ENCODE measurements around the gene SPATA24. TPM values are rescaled to one million over a fixed set of nuclear protein-coding genes. Genes with fewer than 3 reads are reported as not detected.

The SPATA24 gene
- total and polyA plus RNA-seq, 2 experiments from 2014 or later = 16.0 to 20.6 TPM

DNA sequence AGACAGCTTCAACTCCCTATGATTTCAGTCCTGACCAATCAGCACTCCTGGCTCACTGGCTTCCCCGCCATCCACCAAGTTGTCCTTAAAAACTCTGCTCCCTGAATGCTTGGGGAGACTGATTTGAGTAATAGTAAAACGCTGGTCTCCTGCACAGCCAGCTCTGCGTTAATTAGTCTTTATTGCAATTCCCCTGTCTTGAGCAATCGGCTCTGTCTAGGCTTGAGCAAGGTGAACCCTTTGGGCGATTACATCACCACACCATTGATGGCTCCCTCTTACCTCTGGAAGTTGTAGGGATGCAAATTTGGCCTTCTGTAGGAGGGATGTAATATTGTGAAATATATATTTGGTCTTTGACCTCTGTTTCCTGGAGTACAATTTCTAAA is 17.8 kb downstream of the SPATA24 start:
- no peak overlapping the region for H2AFZ ChIP-seq
- H3K27ac ChIP-seq (ENCODE audit: low read depth) = no peak overlapping the region
- ATAC-seq = no peak
- peaks cover 27% of the 10 kb centered on the region for H3K4me1 Mint-ChIP-seq
- no peak for DNase-seq (ENCODE audit: low spot score)
- H3K27me3 Mint-ChIP-seq (ENCODE audit: insufficient read depth, low read depth, poor library complexity) = peaks cover 16% of the 10 kb centered on the region
- H4K20me1 ChIP-seq (replicated peaks; ENCODE audit: insufficient read depth) = no peaks in the 10 kb centered on the region
- H3K9me3 Mint-ChIP-seq = no peaks in the 10 kb centered on the region
- H3K4me3 Mint-ChIP-seq = no peak overlapping the region
- H3K4me1 ChIP-seq (ENCODE audit: insufficient read depth) = peaks cover 12% of the 10 kb centered on the region
- no peaks in the 10 kb centered on the region for H3K9me2 ChIP-seq (ENCODE audit: insufficient read depth)
- H3F3A ChIP-seq (replicated peaks; ENCODE audit: low read depth) = no peaks in the 10 kb centered on the region
- no peak overlapping the region for H3K4me3 ChIP-seq
- H3K27ac Mint-ChIP-seq = no peak overlapping the region
- no peak overlapping the region for H3K4me2 ChIP-seq
- H3K27me3 ChIP-seq (ENCODE audit: insufficient read depth) = no peaks in the 10 kb centered on the region
- no peaks in the 10 kb centered on the region; the same call in 2 of the 3 replicates for H3K36me3 Mint-ChIP-seq (ENCODE audit: low read depth)
- H3K79me2 ChIP-seq (replicated peaks; ENCODE audit: insufficient read depth) = no peaks in the 10 kb centered on the region
- no peaks in the 10 kb centered on the region for H3K36me3 ChIP-seq (ENCODE audit: insufficient read depth)
- TF ChIP-seq EZH2 (IDR thresholded peaks at IDR 0.05; ENCODE audit: low read depth, unreplicated experiment) (no peak), ZNF462 (CRISPR knock-in tag; IDR thresholded peaks at IDR 0.05) (no peak), ZNF114 (CRISPR knock-in tag; IDR thresholded peaks at IDR 0.05) (no peak), CTCF (conservative IDR thresholded peaks at IDR 0.05; ENCODE audit: low read depth in 2 of 2) (no peak), NANOG (IDR thresholded peaks at IDR 0.05; ENCODE audit: borderline replicate concordance) (no peak), JUNB (IDR thresholded peaks at IDR 0.05; ENCODE audit: unreplicated experiment) (no peak), EZH2phosphoT487 (IDR thresholded peaks at IDR 0.05; ENCODE audit: unreplicated experiment) (no peak)
- TF ChIP-seq, protein P1, sequence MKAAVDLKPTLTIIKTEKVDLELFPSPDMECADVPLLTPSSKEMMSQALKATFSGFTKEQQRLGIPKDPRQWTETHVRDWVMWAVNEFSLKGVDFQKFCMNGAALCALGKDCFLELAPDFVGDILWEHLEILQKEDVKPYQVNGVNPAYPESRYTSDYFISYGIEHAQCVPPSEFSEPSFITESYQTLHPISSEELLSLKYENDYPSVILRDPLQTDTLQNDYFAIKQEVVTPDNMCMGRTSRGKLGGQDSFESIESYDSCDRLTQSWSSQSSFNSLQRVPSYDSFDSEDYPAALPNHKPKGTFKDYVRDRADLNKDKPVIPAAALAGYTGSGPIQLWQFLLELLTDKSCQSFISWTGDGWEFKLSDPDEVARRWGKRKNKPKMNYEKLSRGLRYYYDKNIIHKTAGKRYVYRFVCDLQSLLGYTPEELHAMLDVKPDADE (IDR thresholded peaks at IDR 0.05) = no peak

Measured in GM23338 (cell line).